ENCODE results near the gene DUXA.

The DUXA gene

GRCh38 chr19:57105976-57106721, 61.1 kb downstream of the DUXA start:
- no peak for DNase-seq (ENCODE audit: low read depth)
